GM11168 (cell line): ENCODE data around the gene C1QB.

Experiments used
- in situ Hi-C: fragments of 300-500 bp; cut with MboI; formaldehyde crosslinking; loops from one replicate; pipeline ENCODE4 v1.12.0; 2022; ENCODE audit warnings: low sequenced_read_pairs; ENCODE audit not compliant: unreplicated experiment

C1QB gene

DNA sequence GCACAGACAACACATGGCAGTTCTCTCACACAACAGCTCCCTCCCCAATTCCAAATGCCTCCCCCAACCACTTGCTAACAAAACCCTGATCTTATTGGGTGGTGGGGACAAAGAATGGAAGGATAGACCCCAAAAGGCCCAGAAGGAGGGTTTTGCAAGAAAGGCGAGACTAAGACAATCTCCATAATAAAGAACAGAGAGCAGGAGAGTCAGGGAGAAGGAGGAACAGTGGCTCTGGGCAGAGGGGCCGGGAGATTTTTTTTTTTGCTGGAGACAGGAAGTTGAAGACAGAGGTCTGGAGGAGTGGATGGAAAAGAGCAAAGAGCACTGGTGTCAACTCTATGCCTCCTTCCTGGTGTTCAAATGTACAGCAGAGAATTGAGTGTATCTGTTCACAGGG lies 23.1 kb upstream of the C1QB start:
- in situ Hi-C loops: loop anchor here (5.0 to 25.0 kb wide), 2 partner anchors 203 to 493 kb away; partner anchors contain the start of gene WNT4

DNA sequence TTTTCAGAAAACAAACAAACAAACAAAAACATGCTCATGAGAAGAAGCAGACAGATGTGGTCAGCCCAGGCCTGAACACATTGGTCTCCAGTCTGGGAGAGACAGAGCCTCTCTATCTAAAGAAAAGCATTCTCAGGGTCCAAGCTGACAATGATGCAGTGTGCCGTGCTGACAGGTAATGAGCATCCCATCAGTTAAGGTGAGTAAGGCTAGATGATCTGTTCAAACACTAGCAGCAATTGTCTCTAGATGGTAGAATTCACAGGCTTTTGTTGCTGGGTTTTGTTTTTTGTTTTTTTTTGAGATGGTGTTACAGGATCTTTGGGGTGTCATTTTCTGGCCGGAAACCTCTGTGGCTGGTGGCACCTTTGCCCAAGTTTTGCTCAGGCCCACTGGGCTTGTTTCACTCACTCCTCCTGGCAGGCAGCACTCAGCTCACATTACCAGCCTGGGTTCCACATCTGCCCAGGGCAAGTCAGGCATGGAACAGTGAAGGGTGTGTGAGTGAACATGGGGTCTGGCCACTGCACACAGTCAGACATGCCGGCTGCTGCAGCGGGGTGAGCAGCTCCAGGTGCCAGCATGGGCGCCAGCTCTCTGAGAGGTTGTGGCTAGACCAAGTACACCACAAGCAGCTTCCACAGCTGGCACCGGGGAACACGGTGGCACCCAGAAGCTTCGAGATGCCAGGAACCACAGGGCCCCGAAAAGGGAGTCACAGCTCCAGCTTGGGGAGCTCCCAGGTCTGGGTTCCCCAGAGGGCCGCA lies 19.2 kb upstream of the C1QB start:
- in situ Hi-C loops: loop anchor here (5.0 to 25.0 kb wide), 2 partner anchors 207 to 497 kb away; partner anchors contain the start of gene WNT4

DNA sequence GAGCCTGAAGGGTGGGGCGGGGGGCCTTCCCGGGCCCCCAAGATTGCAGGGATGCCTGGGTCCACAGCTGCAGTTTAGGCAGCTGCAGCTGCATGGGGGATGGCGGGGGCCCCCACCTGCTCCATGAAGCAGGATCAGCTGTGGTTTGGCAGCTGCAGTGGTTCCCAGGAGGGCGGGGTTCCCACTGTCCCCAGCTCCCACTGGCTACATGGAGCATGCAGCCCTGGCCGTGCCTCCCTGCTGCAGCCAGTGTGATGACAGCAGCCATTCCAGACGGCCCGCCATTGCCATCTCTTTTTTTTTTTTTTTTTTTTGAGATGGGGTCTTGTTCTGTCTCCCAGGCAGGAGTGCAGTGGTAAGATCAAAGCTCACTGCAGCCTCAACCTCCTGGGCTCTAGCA lies 17.6 kb upstream of the C1QB start:
- in situ Hi-C loops: loop anchor here (25.0 kb wide), 1 partner anchor 498 kb away; the partner anchor contains the start of gene WNT4

DNA sequence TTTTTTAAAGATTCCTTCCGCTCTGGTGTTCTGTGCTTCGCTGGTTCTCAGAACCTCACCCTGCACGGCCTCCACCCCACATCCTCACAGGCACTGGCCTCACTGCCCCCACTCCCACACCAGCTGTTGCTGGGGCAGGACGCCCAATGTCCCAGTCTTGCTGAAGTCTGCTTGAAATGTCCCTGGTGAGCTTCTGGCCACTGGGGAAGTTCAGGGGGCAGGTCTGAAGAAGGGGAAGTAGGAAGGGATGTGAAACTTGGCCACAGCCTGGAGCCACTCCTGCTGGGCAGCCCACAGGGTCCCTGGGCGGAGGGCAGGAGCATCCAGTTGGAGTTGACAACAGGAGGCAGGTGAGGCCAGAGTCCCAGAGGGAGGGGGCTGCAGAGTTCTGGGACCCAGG lies 16.7 kb upstream of the C1QB start, which contains the start of gene C1QA:
Gene C1QA (plus strand): TSS at position 276 of the 400 bp plus-strand sequence. CDS start 989 bp downstream, outside the sequence.
- in situ Hi-C loops: loop anchor here (25.0 kb wide), 1 partner anchor 499 kb away; the partner anchor contains the start of gene WNT4

DNA sequence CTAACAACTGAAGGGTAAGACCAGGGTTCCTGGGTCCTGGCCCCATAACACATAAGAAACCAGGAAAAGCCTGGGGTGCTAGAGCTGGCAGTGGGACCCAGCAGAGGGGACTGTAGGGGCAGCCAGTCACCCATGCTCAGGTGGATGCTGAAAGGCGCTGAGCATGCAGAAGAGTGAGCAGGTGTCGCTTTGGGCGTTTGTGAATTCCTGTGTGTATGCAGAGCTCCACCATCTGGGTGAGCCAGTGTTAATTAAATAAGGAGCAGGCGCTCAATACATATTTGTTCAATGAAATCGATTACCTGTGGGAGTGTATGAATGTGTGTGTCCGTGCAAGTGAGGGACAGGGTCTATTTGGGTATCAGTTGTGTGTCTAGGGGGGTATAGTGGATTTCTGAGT lies 16.1 kb upstream of the C1QB start:
- in situ Hi-C loops: loop anchor here (25.0 kb wide), 1 partner anchor 500 kb away; the partner anchor contains the start of gene WNT4

DNA sequence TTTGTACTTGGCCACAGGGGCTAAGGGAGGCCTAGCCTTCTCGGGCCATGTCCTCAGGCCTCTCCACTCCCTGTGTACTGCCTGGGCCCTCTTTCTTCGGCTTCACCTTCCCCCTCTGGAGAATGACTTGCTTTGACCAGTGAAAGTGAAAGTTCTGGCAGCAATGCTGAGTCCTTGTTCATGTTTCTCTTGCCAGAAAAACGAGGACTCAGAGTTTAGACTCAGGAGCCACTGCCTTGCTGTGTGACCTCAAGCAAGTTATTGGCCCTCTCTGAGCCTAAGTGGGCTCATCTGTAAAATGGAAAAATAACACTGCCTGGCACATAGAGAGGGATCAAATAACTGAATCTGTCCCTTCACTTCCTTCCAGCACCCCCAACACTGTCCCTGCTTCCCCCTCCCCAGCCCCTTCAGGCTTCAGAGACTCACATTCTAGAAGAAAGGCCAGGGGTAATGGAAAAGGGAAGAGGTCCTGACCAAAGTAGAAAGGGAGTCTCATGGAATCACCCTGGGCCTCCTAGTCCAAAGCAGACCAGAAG lies 15.1 kb upstream of the C1QB start:
- in situ Hi-C loops: loop anchor here (25.0 kb wide), 1 partner anchor 501 kb away; the partner anchor contains the start of gene WNT4

DNA sequence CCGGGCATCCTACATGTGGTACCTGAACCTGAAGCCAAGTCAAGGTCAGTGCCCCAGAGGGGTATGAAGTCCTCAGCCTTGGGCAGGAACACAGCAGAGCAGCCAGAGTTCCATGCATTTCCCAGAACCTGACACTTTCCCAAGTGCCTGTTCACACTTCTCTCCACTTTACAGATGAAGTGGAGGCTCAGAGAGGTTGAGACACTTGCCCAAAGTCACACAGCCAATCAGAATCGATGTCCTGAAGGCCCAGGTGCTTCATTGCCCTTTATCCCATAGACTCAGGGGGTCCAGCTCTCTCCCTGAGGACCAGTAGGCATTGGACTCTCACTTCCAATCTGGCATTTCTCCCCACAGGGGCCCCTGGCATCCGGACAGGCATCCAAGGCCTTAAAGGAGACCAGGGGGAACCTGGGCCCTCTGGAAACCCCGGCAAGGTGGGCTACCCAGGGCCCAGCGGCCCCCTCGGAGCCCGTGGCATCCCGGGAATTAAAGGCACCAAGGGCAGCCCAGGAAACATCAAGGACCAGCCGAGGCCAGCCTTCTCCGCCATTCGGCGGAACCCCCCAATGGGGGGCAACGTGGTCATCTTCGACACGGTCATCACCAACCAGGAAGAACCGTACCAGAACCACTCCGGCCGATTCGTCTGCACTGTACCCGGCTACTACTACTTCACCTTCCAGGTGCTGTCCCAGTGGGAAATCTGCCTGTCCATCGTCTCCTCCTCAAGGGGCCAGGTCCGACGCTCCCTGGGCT lies 14.4 kb upstream of the C1QB start:
- in situ Hi-C loops: loop anchor here (25.0 kb wide), 1 partner anchor 501 kb away; the partner anchor contains the start of gene WNT4

DNA sequence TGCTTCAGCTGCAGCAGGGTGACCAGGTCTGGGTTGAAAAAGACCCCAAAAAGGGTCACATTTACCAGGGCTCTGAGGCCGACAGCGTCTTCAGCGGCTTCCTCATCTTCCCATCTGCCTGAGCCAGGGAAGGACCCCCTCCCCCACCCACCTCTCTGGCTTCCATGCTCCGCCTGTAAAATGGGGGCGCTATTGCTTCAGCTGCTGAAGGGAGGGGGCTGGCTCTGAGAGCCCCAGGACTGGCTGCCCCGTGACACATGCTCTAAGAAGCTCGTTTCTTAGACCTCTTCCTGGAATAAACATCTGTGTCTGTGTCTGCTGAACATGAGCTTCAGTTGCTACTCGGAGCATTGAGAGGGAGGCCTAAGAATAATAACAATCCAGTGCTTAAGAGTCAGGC lies 13.8 kb upstream of the C1QB start:
- in situ Hi-C loops: loop anchor here (25.0 kb wide), 1 partner anchor 502 kb away; the partner anchor contains the start of gene WNT4

DNA sequence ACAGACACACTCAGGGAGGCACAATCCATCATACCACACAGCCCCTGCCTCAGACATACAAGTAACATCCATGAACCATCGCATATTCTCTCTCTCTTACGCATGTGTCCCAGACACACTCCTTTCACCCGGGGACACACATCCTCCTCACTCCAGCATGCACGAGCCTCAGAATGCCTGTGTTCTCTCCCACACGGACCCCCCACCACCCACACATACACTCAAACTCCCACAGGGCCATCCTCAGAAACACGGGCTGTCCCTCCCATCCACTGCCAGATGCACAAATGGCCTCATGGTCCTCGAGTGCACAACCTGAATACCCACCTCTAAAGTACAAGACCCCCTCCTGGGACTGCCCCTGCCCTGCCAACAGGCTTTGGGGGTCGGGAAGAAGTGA lies 11.8 kb upstream of the C1QB start:
- in situ Hi-C loops: loop anchor here (25.0 kb wide), 1 partner anchor 504 kb away; the partner anchor contains the start of gene WNT4

DNA sequence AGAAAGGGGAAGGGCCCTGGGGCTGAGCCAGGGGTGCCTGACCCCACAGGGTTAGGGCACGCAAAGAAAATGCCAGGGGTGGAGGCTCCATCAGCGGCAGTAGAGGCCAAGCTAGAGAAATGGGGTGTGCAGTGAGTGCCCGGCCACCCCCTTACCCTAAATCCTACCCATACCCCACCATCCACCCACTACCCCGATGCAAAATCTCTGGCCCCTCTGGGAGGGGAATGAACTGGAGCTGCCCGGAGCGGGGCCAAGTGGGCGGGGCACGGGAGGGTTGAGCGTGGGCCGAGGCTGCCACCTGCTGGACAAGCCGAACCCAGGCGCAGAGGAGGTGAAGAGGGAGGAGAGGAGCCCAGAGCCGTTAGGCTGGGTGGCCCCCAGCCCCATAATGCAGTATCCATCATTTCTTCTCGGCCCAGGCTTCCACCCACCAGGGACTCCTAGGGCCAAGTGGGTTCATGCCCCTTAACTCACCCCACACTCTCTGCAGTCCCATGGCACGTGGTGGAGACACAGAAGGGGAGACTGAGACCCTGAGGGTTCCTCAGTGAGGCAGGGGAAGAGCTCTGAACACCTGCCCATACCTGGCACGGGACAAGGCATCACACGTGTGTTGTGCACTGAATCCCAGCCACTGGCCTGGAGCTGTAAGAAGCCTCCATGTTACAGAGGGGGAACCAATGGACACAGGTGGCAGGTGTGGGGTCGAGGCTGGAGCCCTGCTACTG lies 11.0 kb upstream of the C1QB start:
- in situ Hi-C loops: loop anchor here (25.0 kb wide), 1 partner anchor 505 kb away; the partner anchor contains the start of gene WNT4

DNA sequence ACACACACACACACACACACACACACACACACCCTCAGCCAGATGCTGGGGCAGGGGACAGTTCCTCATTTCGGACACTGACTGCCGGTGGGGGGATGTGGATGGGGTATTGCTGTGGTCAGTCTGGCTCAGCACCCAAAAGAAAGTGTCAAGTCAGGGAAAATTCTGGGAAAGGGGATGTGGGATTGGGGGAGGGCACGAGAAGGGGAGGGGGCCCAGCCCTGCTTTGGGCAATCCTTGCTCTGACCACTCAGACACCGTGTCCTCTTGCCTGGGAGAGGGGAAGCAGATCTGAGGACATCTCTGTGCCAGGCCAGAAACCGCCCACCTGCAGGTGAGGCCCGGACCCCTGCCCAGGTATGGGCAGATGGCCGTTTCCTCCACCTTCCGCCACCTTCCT lies 9.7 kb upstream of the C1QB start, which contains the start of gene C1QC:
Gene C1QC (plus strand): TSS at position 253 of the 400 bp plus-strand sequence. CDS start 391 bp downstream, outside the sequence.
- in situ Hi-C loops: loop anchor here (25.0 kb wide), 1 partner anchor 506 kb away; the partner anchor contains the start of gene WNT4

DNA sequence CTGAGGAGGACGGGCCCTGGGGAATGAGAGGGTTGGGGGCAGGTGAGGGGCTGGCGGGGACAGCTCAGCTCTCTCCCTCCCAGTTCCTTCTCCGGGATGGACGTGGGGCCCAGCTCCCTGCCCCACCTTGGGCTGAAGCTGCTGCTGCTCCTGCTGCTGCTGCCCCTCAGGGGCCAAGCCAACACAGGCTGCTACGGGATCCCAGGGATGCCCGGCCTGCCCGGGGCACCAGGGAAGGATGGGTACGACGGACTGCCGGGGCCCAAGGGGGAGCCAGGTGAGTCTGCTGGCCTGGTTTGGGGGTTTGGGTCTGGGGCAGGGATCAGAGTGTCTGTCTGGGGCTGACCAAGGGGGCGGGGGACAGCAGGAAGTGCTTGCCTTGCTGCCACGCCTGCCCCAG lies 9.1 kb upstream of the C1QB start:
- in situ Hi-C loops: loop anchor here (25.0 kb wide), 1 partner anchor 507 kb away; the partner anchor contains the start of gene WNT4

DNA sequence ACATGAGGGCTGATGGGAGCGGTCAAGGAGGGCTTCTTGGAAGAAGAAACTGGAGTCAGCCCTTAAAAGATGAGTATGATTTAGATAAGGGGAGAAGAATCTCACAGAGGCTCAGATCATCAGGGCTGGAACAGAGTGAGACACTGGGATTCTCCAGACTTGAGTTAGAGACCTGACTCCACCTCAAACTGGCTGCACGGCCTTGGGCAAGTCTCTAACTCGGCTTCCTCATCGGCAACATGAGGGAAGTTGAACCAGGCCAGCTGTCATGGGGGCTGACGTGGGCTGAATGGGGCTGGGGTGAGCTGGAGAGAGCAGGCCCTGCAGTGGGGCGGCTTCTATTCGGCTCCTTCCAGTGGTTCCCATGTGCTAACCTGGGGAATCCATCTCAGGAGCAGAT lies 7.1 kb upstream of the C1QB start:
- in situ Hi-C loops: loop anchor here (25.0 kb wide), 1 partner anchor 509 kb away; the partner anchor contains the start of gene WNT4

DNA sequence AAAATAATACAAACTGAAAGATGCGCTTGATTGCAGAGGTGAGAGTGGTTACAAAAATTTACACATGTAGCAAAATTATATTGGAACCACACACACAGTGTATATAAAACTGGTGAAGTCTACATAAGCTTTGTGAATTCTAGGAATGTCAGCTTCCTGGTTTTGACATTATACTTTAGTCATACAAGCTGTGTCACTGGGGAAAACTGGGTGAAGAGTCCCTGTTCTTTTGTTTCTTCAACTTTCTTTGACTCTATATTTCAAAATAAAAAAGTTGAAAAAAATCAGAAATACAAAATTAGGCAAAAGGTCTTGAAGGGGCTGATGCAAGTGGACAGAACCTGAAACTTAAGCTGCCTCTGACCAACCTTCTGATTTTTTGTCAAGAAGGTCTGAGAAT lies 6.7 kb upstream of the C1QB start:
- in situ Hi-C loops: loop anchor here (25.0 kb wide), 1 partner anchor 509 kb away; the partner anchor contains the start of gene WNT4

DNA sequence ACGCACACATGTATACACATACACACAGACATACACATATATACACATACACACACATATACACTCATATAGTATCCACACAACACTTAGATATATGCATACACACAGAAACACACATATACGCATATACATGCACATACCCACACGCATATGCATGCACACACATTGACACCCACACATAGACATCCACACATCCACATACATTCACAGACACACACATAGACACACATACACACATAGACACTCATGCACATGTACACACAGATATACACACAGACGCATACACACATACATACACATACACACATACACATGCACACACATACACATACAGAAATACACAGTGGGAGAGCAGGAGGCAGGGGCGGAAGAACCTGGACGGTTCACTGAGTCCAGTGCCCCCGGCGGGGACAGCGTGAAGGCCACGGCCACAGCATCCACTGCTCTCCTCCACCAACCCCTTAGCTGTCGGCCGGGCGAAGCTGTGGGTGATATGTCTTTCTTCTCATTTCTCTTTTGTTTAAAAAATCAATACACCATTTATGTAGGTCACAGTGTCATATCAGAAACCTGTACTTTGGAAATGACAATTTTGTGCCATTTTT lies 2.8 kb upstream of the C1QB start:
- in situ Hi-C loops: no loop called here

DNA sequence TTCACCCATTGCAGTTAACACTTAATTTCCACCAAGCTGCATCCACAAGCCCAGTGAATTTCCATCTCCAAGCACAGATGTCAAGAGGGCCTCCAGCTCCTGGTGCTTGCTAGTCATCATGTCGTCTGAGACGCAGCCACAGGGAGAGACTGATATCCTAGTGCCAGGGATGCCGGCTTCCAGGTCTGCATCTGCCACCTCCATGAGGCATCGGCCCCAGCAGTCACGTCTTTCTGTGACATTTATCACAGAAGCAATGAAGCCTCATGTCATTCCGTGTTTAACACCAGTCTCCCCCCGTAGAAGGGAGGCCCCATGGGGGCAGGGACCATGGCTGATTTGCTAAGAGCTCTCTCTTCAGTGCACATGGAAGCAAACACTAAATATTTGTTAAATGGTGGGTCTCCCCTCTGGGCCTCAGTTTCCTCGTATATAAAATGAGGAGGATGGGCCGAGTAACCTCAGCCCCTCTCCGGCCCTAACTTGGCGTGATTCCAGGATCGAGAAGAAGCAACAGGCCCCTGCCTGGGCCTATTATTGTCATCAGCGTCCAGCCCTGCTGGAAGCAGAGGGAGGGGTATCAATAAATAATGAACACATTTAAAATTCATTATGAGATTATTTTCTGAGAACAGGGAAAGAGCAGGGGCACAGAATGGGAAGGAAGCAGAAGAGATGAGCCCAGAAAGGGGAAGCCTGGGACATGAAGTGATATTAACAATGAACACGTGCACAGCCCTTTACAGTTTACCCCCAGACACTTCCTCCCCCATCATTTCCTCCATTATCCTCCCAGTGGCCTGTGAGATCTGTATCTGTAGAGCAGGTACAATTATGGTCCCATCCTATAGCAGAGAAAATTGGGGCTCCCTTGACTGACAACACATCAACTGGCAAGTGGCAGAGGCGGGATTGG lies 837 bp upstream of the C1QB start:
- in situ Hi-C loops: no loop called here

DNA sequence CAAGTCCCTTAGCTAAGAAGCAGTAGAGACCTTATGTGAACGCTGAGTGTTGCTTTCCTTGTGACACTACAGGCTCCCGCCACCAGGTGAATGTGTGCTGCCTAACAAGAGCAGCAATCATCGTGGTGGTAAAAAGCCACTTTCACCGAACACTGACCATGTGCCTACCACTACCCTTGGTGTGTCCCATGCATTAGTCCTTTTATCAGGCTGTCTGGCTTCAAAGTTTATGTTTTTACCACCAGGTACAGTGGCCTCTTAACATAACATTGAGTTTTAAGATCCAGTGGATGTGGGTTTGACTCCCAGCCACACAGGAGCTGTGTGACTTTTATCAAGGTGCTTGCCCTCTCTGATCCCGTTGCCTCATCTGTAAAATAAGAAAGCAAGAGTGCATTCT lies 1.7 kb downstream of the C1QB start:
- in situ Hi-C loops: no loop called here
